GM12878 (cell line): ENCODE results near the gene KIF21B. TPM values are rescaled to one million over a fixed set of nuclear protein-coding genes. Genes with fewer than 3 reads are reported as not detected.

Source experiments
- ATF2 ChIP-seq: IDR thresholded peaks from 2 replicates; pipeline ENCODE4 v1.6.1; 2012; ENCODE audit warnings: low read length, inconsistent platforms
- BCL11A ChIP-seq: IDR thresholded peaks from 2 replicates; pipeline ENCODE4 v1.6.1; 2011; ENCODE audit warnings: low read depth, low read length
- BMI1 ChIP-seq: fragments of 450-650 bp; IDR thresholded peaks from 2 replicates; pipeline ENCODE4 v1.6.1; 2016; ENCODE audit warnings: mild to moderate bottlenecking, moderate library complexity, borderline replicate concordance
- E2F8 ChIP-seq: fragments of 450-650 bp; IDR thresholded peaks from 2 replicates; pipeline ENCODE4 v1.6.1; 2018; ENCODE audit warnings: mild to moderate bottlenecking, low read depth, moderate library complexity; ENCODE audit not compliant: partially characterized antibody
- FOXM1 ChIP-seq: IDR thresholded peaks from 2 replicates; pipeline ENCODE4 v1.6.1; 2012; ENCODE audit warnings: low read depth, mild to moderate bottlenecking, inconsistent platforms, low read length, moderate library complexity
- MYC ChIP-seq: IDR thresholded peaks from 2 replicates; pipeline ENCODE4 v1.6.1; 2011; ENCODE audit warnings: mild to moderate bottlenecking, low read length, moderate library complexity, inconsistent platforms; ENCODE audit not compliant: insufficient read depth, insufficient replicate concordance, insufficient read length, severe bottlenecking
- NFIC ChIP-seq: IDR thresholded peaks from 2 replicates; pipeline ENCODE4 v1.6.1; 2012; ENCODE audit warnings: low read depth, mild to moderate bottlenecking, inconsistent platforms, low read length, moderate library complexity
- NFXL1 ChIP-seq: fragments of 450-650 bp; IDR thresholded peaks from 2 replicates; pipeline ENCODE4 v1.6.1; 2017; ENCODE audit warnings: antibody characterized with exemption, mild to moderate bottlenecking, borderline replicate concordance
- NKRF ChIP-seq: fragments of 450-650 bp; conservative IDR thresholded peaks from 2 replicates; pipeline ENCODE4 v1.6.1; 2017; ENCODE audit warnings: mild to moderate bottlenecking, moderate library complexity
- NR2C2 ChIP-seq: IDR thresholded peaks from 2 replicates; pipeline ENCODE4 v1.6.1; 2011; ENCODE audit warnings: borderline replicate concordance, low read depth; ENCODE audit not compliant: control insufficient read depth, insufficient read length
- SIN3A ChIP-seq: IDR thresholded peaks from 2 replicates; pipeline ENCODE4 v1.6.1; 2012; ENCODE audit warnings: low read depth, low read length, improper control_type of control experiment
- SKIL ChIP-seq: fragments of 450-650 bp; IDR thresholded peaks from 2 replicates; pipeline ENCODE4 v1.6.1; 2017; ENCODE audit warnings: mild to moderate bottlenecking, low read depth, inconsistent platforms; ENCODE audit not compliant: poor library complexity, severe bottlenecking
- SMAD1 ChIP-seq: fragments of 450-650 bp; IDR thresholded peaks from 2 replicates; pipeline ENCODE4 v1.6.1; 2018; ENCODE audit warnings: mild to moderate bottlenecking, low read depth; ENCODE audit not compliant: partially characterized antibody
- WRNIP1 ChIP-seq: IDR thresholded peaks from 2 replicates; pipeline ENCODE4 v1.6.1; 2011; ENCODE audit warnings: low read depth, low read length, improper control_type of control experiment, borderline replicate concordance
- YY1 ChIP-seq: IDR thresholded peaks from 2 replicates; pipeline ENCODE4 v1.6.1; 2011; ENCODE audit warnings: low read depth, mild to moderate bottlenecking, low read length
- ZNF217 ChIP-seq: fragments of 450-650 bp; IDR thresholded peaks from 2 replicates; pipeline ENCODE4 v1.6.1; 2017; ENCODE audit warnings: antibody characterized with exemption, mild to moderate bottlenecking
- ZNF687 ChIP-seq: fragments of 450-650 bp; IDR thresholded peaks from 2 replicates; pipeline ENCODE4 v1.6.1; 2017; ENCODE audit warnings: mild to moderate bottlenecking, moderate library complexity
- polyA plus RNA-seq, 11 experiments: library from polyadenylated mRNA; depleted of rRNA in 4 of 11; unstranded in 6 of 11; stranded (reverse) in 5 of 11; fragments of >200 nt; fragmentation: Nextera tagmentation in 4 of 11; fragmentation: Illumina TruSeq in 1 of 11; extraction: Ambion mirVana in 4 of 11; extraction: Trizol in 1 of 11; gene quantifications; 1 replicate in 1 of 11; 2 replicates in 10 of 11; pipeline versions ENCODE4 v1.2.1 to v1.2.3, GENCODE V29; 2011 to 2016; ENCODE audit warnings: inconsistent platforms in 2 of 11, missing spikeins in 2 of 11, low read depth in 1 of 11
- total RNA-seq, 4 experiments: library from RNA; depleted of rRNA in 3 of 4; stranded (reverse); fragments of >200 nt in 3 of 4; fragmentation: Illumina TruSeq in 1 of 4; extraction: Trizol in 1 of 4; gene quantifications; 2 replicates each; pipeline versions ENCODE4 v1.2.1 to v1.2.3, GENCODE V29; 2013 to 2021

KIF21B gene
- total and polyA plus RNA-seq, 10 of the 15 experiments (the other 5 are each of a cell fraction or from before 2014, with no cell fraction given) = 2.3 to 47.7 (median 12.6) TPM

GRCh38 chr1:201022820-201023516 is 546 bp downstream of the KIF21B start (continued):
- TF ChIP-seq E2F8 (no peak), NR2C2 (no peak), BMI1 (no peak), NKRF (no peak), FOXM1 (no peak), SIN3A (no peak), SMAD1 (no peak), SKIL (no peak), WRNIP1 (no peak), NFIC (no peak), ATF2 (no peak), ZNF217 (no peak), YY1 (no peak), BCL11A (no peak), NFXL1 (no peak), ZNF687 (peak; percentile 81), MYC (no peak)
